ENCODE results near the gene PFKFB4. TPM values are rescaled to one million over a fixed set of nuclear protein-coding genes. Genes with fewer than 3 reads are reported as not detected.

The PFKFB4 gene
- total RNA-seq, 1 donor, result 18.1 TPM

DNA sequence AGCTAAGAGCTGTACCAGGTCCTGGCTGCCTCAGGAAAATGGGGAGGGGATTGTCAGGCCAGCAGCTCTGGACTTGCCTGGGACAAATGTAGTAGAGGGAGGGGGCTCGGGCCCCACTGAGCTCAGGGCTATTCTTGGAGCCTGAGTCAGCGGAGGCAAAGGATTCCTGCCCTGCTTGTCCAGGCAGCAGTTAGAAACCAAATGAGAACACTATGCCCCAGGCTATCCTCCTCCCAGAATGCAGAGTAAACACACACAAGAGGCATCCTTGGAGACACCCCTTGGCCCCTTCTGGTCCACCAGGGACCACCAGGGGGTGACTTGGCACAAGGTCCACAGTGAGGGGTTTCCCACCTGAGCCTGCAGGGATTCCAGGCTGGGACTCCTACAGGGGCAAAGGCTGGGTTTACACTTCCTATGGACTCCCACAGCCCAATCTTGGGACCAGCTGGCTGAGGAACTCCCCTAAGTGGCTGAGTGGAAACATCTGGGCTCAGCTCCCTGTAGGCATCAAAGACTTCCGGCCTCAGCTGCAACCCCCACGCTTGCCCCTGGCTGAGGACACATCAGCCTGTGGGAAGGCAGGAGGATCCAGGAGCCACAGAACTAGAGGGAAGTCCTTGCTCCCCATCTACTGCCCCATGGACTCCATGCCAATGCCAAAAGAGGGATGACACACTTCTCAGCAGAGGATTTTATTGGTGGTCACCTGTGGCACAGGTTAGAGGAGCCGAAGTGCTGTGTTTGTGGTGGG lies 41.9 kb upstream of the PFKFB4 start:
- peak; percentile 97 for DNase-seq (ENCODE audit: low read depth)
- TF ChIP-seq, protein P1, sequence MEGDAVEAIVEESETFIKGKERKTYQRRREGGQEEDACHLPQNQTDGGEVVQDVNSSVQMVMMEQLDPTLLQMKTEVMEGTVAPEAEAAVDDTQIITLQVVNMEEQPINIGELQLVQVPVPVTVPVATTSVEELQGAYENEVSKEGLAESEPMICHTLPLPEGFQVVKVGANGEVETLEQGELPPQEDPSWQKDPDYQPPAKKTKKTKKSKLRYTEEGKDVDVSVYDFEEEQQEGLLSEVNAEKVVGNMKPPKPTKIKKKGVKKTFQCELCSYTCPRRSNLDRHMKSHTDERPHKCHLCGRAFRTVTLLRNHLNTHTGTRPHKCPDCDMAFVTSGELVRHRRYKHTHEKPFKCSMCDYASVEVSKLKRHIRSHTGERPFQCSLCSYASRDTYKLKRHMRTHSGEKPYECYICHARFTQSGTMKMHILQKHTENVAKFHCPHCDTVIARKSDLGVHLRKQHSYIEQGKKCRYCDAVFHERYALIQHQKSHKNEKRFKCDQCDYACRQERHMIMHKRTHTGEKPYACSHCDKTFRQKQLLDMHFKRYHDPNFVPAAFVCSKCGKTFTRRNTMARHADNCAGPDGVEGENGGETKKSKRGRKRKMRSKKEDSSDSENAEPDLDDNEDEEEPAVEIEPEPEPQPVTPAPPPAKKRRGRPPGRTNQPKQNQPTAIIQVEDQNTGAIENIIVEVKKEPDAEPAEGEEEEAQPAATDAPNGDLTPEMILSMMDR (IDR thresholded peaks at IDR 0.05; ENCODE audit: insufficient read depth, low read depth, low read length), result peak; percentile 20
- H3K4me3 ChIP-seq (ENCODE audit: low read depth, low read length), result peak overlapping the region; percentile 14

DNA sequence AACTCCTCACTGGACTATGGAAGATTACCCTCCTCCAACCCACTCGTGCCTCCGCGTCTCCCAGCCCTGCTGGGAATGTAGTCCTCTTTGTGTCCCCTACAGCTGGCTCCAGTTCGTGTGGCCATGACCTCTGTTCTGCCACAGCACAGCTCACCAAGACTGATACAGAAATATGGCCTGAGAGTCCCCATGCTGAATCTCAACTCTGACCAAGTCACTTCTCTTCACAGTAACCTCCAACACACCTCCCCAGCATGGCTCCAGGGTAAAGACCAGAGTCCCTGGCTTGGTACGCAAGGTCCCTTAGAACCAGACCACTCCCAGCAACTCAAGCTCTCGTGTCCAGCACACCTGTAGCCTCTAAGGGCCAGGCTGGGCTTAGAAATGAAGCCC lies 40.8 kb upstream of the PFKFB4 start:
- H3K4me3 ChIP-seq (ENCODE audit: low read depth, low read length), result no peak overlapping the region
- DNase-seq (ENCODE audit: low read depth), result no peak
- TF ChIP-seq, protein P1 (IDR thresholded peaks at IDR 0.05; ENCODE audit: insufficient read depth, low read depth, low read length), result no peak

DNA sequence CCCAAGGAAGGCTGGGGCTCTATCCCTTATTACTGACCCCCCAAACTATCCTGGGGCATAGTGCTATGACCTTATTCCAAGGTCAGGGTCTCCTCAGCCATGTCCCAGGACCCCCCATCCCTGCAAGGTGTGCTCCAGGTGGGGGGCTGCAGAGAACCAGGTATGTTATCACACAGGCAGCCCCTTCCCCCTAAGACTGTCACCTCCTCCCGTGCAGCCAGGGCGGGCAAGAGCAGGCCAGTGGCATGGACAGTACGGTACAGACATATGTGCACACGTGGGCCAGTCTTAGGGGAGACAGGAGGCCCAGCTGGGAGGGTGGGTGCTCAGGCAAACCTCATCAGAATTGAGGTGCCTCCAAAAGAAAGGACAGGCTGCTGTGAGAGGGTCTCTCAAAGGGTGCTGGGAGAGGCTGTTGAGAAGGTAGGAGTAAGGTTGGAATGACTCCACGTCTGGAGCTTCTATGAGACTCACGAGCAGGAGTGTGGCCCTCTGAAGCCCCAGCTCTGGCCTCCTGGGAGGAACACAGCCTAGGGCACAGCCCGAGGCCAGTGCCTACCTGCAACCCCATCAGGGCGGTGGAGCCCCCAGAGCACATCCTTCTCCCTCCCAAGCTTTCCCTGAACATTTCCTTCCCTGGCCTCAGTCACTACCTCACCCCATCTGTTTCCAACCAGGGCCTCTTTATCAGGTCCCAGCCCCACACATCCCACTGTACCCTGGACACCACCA lies 40.2 kb upstream of the PFKFB4 start:
- DNase-seq (ENCODE audit: low read depth), result no peak
- no peak overlapping the region for H3K4me3 ChIP-seq (ENCODE audit: low read depth, low read length)
- TF ChIP-seq, protein P1 (IDR thresholded peaks at IDR 0.05; ENCODE audit: insufficient read depth, low read depth, low read length), result no peak

DNA sequence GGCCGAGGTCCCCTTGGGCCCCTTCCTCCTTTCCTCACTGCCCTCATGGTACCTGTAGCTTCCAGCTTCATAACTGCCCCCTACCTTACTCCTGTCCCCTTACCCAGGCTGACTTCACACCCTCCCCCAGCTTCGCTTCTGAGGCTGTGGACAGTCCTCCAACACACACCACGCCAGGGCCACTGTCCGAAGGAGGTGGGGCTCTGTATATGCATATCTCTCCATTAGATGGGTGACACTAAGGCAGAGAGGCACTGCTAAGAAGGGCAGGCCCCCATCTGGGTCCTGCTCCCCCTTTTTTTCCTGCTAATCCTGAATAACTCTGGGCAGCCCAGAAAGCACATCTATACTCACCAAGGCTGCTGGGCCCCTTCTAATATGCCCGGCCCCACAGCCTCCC lies 39.6 kb upstream of the PFKFB4 start:
- H3K4me3 ChIP-seq (ENCODE audit: low read depth, low read length), result no peak overlapping the region
- TF ChIP-seq, protein P1 (IDR thresholded peaks at IDR 0.05; ENCODE audit: insufficient read depth, low read depth, low read length), result no peak
- DNase-seq (ENCODE audit: low read depth), result no peak

DNA sequence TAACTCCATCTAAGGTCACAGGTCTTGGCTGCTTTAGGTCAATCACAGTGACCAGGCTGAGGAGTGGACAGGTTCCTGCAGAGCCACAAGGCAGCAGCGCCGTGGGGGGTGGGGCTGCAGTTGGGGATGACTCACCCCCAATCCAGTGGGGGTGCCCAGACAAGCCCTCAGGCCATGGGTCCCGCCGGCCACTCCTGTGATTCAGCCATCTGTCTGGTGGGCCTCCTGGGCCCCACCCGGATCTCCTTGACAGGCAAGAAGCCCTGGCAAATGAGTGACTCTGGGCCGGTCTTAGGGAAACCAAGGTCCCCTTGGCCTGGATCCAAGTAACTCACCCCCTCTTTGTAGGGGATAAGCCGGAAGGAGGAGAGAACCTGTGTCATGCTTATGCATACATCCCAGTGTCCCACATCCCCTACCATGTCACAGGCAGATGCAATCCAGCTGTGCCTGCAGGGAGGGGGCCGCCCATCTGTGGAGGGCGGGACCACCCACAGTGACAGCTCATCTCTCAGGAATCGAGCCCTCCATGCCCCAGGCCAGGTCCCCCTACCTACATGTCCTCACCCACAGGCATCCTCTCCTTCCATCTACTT lies 39.0 kb upstream of the PFKFB4 start:
- DNase-seq (ENCODE audit: low read depth), result peak; percentile 87
- TF ChIP-seq, protein P1 (IDR thresholded peaks at IDR 0.05; ENCODE audit: insufficient read depth, low read depth, low read length), result no peak
- peak overlapping the region; percentile 54 for H3K4me3 ChIP-seq (ENCODE audit: low read depth, low read length)

DNA sequence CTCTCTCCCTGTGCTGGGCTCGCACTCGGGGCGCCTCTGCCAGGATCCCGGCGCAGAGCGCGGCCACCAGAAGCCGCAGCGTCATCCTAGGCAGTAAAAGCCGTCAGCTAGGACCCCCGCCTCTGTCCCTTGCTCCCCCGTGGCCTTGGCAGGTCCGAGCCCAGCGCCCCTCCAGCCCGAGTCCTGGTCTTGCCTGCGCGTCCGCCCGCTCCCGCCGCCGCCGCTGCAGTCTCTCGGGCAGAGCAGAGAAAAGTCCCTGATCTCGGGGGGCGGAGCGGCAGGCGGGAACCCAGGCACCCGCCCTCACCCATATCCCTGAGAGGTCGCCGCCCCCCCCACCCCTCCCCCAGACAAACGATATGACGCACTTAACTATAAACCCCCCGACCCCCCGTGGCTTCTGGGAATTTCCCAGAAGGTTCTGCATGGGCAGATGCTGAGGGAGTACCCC lies 38.5 kb upstream of the PFKFB4 start, which contains the start of gene COL7A1:
COL7A1 (minus strand) TSS at position 255 of the 451 bp plus-strand sequence; CDS start at position 85, 170 bp downstream.
- no peak for DNase-seq (ENCODE audit: low read depth)
- TF ChIP-seq, protein P1 (IDR thresholded peaks at IDR 0.05; ENCODE audit: insufficient read depth, low read depth, low read length), result no peak
- peak within 1 kb of the TSS; percentile 54 for H3K4me3 ChIP-seq (ENCODE audit: low read depth, low read length)
